COLO829 (cell line): ENCODE results near the gene HSPB7.
"Not testable (repeated sequence)": the region's sequence is repeated elsewhere in the genome, so short reads cannot be mapped to it uniquely, and the experiment has no call there.

Source experiments
- DNase-seq: peaks from one replicate; pipeline ENCODE4 v3.0.0; 2012; ENCODE audit warnings: low spot score

HSPB7 gene

DNA sequence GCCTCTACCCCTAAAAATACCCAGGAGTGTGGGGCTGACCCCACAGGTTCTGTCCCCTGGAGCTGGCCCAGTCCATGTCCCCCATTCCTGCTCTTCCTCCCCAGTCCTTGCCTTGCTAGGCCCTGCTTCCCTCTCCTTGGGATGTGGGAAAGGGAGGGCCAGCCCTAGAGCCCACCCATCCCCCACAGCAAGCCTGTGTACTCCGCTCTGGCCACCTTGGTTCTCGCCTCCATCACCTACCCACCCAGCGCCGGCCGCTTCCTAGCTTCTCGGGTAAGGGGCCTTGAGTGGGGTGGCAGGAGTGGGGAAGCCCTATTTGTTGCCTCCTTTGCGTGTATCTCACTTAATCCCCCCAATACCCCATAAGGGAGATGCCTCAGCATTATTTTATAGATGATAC is 32.5 kb upstream of the HSPB7 start:
- DNase-seq = no peak

- no peak for DNase-seq
Measured at GRCh38 chr1:16048573-16049189, 30.8 kb upstream of the HSPB7 start.

GRCh38 chr1:16047791-16048475 is 30.1 kb upstream of the HSPB7 start:
- no peak for DNase-seq

GRCh38 chr1:16046842-16047241 is 29.0 kb upstream of the HSPB7 start:
- DNase-seq = no peak

DNA sequence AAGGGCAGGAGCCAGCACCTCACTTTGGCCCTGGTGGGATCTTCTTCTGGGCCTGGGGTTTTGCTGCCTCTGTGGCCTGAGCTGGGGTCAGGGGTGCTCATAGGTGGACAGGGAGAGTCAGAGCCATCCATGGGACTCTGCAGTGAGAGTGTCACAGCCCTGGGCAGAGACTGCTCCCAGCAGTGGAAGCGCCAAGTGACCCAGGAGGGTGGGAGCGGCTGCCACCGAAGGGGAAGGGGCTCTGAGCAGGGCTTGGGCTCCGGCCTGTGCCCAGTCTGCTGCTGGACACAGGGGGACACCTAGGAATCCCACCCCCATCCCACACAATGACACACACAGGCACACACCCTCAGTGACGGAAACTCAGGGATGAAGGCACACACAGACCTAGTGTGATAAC is 26.1 kb upstream of the HSPB7 start:
- no peak for DNase-seq

DNA sequence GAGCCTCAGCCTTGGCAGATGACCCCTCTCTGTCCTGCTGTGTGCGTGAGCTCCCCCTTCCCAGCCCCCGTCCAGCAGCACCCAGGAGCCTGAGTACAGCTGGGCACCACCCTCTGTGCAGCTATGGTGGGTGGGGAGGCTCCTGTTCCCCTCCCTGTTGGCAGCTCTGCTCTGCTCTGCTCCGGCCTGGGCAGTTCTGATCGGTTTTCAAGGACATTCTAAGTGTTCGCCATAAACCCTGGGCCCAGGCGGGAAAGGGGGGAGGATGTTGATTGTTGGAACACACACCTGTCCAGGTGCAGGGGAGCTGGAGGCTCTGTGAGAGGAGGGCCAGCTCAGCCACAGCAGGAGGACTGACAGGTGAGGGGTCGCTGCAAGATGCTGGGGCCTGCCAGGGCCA is 25.7 kb upstream of the HSPB7 start, which contains the start of gene CLCNKB:
Gene CLCNKB (plus strand): TSS at position 262 of the 400 bp plus-strand sequence. CDS start 711 bp downstream, outside the sequence.
- DNase-seq = no peak

DNA sequence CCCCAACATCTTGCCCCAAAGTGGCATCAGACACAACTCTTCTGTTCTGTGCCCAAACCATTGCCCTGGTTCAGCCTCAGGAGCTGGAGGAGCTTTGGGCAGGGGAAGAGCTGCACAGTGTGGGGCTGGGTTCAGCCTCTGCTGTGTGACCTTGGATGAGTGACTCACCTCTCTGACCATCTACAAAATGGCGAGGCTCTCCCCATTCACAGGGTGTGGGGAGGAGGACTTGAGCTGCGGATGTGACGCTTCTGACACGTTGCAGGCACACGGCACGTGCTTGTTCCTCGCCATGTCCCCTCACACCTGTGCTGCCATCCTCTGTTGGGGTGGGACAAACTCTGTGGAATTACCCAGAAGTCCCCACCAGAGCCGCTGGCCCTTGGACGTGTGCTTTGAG is 24.8 kb upstream of the HSPB7 start:
- not testable (repeated sequence) for DNase-seq

DNA sequence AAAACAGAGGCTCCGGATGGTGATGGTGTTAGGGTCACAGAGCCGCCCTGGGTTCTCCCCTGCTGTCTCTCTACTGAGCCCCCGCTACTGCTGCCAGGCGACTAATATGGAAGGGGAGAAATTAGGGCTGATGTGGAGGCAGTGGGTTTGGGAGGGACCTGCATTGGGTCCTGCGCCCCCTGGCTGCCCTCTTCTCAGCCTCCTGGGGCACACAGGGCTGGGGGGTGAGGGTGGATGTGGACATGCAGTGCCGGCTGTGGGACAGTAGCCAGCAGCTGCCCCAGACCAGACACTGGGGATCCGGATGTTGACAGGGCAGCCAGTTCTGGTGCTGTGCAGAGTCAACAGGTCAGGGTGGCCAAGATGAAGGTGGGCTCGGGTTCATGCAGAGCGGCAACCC is 24.3 kb upstream of the HSPB7 start:
- no peak for DNase-seq

DNA sequence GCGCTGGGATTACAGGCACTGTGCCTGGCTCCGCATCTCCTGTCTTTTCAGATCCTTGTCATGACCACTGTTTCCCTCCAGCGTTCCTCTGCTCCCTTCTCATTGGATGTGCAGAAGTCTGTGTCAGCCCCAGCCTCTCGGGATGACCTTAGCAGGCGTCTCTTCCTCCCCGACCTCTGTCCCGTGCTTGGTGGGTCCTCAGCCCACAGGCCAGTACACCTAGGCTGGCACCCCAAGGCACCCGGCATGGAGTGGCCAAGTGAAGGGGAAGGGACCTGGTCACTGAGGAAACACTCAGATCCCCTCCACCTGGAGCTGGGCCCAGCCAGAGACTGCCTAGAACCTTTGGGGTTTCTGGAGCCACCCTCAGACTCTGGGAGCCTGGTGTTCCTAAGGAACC is 23.4 kb upstream of the HSPB7 start:
- DNase-seq = no peak

- DNase-seq = not testable (repeated sequence)
Measured at GRCh38 chr1:16039871-16040270, 22.0 kb upstream of the HSPB7 start.

GRCh38 chr1:16038620-16038912 is 20.7 kb upstream of the HSPB7 start:
- no peak for DNase-seq

GRCh38 chr1:16036461-16036860 is 18.6 kb upstream of the HSPB7 start:
- not testable (repeated sequence) for DNase-seq

- not testable (repeated sequence) for DNase-seq
Measured at GRCh38 chr1:16033103-16033632, 15.3 kb upstream of the HSPB7 start.

GRCh38 chr1:16032388-16033102 is 14.7 kb upstream of the HSPB7 start:
- peak; percentile 90 for DNase-seq

- no peak for DNase-seq
Measured at GRCh38 chr1:16031551-16031950, 13.7 kb upstream of the HSPB7 start.

- DNase-seq = no peak
Measured at GRCh38 chr1:16029288-16029687, 11.4 kb upstream of the HSPB7 start.

DNA sequence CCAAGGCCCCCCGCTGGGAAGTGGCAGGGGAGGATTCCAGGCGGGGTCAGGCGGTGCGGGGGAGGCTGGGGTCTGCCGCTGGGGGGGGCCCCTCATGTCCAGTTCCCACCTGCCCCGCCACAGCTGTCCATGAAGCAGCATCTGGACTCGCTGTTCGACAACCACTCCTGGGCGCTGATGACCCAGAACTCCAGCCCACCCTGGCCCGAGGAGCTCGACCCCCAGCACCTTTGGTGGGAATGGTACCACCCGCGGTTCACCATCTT is 11.1 kb upstream of the HSPB7 start:
- not testable (repeated sequence) for DNase-seq

- DNase-seq = no peak
Measured at GRCh38 chr1:16028237-16029002, 10.6 kb upstream of the HSPB7 start.

DNA sequence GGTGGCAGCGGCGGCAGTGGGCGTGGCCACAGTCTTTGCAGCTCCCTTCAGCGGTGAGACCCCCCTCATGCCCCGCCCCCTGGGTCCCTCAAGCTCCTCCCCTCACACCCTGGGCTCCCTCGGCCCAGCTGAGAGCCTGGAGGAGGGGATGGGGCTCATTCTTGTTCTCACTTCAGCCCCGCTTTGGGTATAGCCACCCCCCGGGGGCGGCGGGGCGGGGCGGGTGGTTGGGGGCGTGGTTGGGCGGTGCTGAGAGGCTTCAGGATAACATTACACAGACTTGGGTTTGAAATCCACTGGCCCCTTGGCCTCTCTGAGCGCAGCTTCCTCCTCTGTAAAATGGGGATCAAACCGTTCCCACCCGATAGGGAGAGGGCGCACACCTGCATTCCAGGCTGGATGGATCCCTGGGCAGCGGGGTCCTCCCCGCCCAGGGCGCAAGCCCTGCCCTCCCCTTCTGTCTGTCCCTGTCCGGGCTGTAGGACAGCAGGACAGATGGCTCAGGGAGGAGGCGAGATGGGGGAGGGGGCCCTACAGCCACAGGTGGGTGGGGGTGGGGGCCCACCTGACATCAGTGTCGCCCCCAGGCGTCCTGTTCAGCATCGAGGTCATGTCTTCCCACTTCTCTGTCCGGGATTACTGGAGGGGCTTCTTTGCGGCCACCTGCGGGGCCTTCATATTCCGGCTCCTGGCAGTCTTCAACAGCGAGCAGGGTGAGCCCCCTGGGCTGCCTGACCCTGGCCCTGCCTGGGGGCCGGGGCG is 9.1 kb upstream of the HSPB7 start:
- no peak for DNase-seq

GRCh38 chr1:16026302-16026701 is 8.5 kb upstream of the HSPB7 start:
- not testable (repeated sequence) for DNase-seq

DNA sequence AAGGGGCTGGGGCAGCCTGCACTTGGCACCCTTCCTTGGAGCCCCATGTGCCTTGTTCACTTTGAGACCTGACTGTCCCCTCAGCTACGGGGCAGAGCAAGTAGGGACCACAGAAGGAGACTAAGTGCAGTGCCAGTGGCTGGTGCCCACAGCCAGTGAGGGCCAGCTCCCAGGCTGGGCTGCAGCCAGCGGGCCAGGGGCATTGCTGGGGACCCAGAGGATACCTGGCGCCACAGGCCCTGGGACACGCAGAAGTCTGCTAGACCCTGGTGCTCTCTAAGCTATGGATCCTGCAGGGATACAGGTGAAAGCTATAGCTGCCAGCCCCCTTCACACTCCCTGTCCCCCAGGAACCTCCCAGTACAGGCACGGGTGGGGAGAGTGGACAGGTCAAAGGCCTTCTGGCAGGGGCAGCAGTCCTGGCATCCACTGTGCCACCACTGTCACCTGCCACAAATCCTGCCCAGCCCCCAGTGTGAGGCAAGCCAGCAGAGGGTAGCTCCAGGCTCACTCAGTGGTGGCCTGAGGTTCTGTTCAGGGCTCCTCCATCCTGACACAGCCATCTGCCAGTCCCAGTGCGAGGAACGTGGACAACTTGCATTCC is 5.3 kb upstream of the HSPB7 start:
- no peak for DNase-seq
